GM18498 (cell line): ENCODE data around the gene PRRX2.

Source experiments
- ATAC-seq: cut with Tn5 transposase; IDR thresholded peaks from one replicate; pipeline ENCODE4 v1.9.1; 2021; ENCODE audit warnings: mild to moderate bottlenecking, moderate library complexity; ENCODE audit not compliant: unreplicated experiment

The PRRX2 gene

GRCh38 chr9:129674229-129674628 is 8.8 kb downstream of the PRRX2 start:
- ATAC-seq: no peak

GRCh38 chr9:129675620-129676019 is 10.2 kb downstream of the PRRX2 start:
- no peak for ATAC-seq

- ATAC-seq: no peak
Measured at GRCh38 chr9:129676287-129676686, 10.8 kb downstream of the PRRX2 start.

- ATAC-seq: no peak
Measured at GRCh38 chr9:129676975-129677374, 11.5 kb downstream of the PRRX2 start.

- no peak for ATAC-seq
Measured at GRCh38 chr9:129677456-129677855, 12.0 kb downstream of the PRRX2 start.

- no peak for ATAC-seq
Measured at GRCh38 chr9:129678844-129679243, 13.4 kb downstream of the PRRX2 start.

GRCh38 chr9:129679537-129679936 is 14.1 kb downstream of the PRRX2 start:
- no peak for ATAC-seq

GRCh38 chr9:129681924-129682323 is 16.5 kb downstream of the PRRX2 start:
- no peak for ATAC-seq

GRCh38 chr9:129682381-129682780 is 16.9 kb downstream of the PRRX2 start:
- no peak for ATAC-seq

GRCh38 chr9:129685220-129685932 is 19.9 kb downstream of the PRRX2 start:
- ATAC-seq: no peak

GRCh38 chr9:129685933-129686259 is 20.4 kb downstream of the PRRX2 start:
- ATAC-seq: no peak

GRCh38 chr9:129686736-129687135 is 21.3 kb downstream of the PRRX2 start:
- ATAC-seq: no peak

- no peak for ATAC-seq
Measured at GRCh38 chr9:129687391-129687790, 21.9 kb downstream of the PRRX2 start.

GRCh38 chr9:129688285-129689043 is 23.0 kb downstream of the PRRX2 start:
- ATAC-seq: no peak

- ATAC-seq: no peak
Measured at GRCh38 chr9:129692534-129692933, 27.1 kb downstream of the PRRX2 start.

- ATAC-seq: no peak
Measured at GRCh38 chr9:129693741-129694140, 28.3 kb downstream of the PRRX2 start.

GRCh38 chr9:129694243-129694646 is 28.8 kb downstream of the PRRX2 start:
- ATAC-seq: no peak

- no peak for ATAC-seq
Measured at GRCh38 chr9:129695870-129696269, 30.4 kb downstream of the PRRX2 start.

GRCh38 chr9:129696944-129697655 is 31.7 kb downstream of the PRRX2 start:
- no peak for ATAC-seq

- ATAC-seq: no peak
Measured at GRCh38 chr9:129697656-129698253, 32.3 kb downstream of the PRRX2 start.

- no peak for ATAC-seq
Measured at GRCh38 chr9:129698254-129698757, 32.9 kb downstream of the PRRX2 start.
